ENCODE measurements around the gene MLXIP.
"Not testable (repeated sequence)": the region's sequence is repeated elsewhere in the genome, so short reads cannot be mapped to it uniquely, and the experiment has no call there.

The MLXIP gene

GRCh38 chr12:122148657-122149056, 70.1 kb downstream of the MLXIP start:
- DNase-seq (ENCODE audit: low read depth), result no peak

GRCh38 chr12:122150127-122150681, 71.6 kb downstream of the MLXIP start:
- no peak for DNase-seq (ENCODE audit: low read depth)

GRCh38 chr12:122152754-122153153, 74.2 kb downstream of the MLXIP start:
- DNase-seq (ENCODE audit: low read depth), result no peak

- no peak for DNase-seq (ENCODE audit: low read depth)
Observed at GRCh38 chr12:122155705-122156104, 77.1 kb downstream of the MLXIP start.

GRCh38 chr12:122158700-122159285, 80.2 kb downstream of the MLXIP start:
- no peak for DNase-seq (ENCODE audit: low read depth)

GRCh38 chr12:122159882-122160281, 81.3 kb downstream of the MLXIP start:
- no peak for DNase-seq (ENCODE audit: low read depth)

- DNase-seq (ENCODE audit: low read depth), result no peak
Observed at GRCh38 chr12:122160761-122161160, 82.2 kb downstream of the MLXIP start.

GRCh38 chr12:122161682-122162081, 83.1 kb downstream of the MLXIP start:
- no peak for DNase-seq (ENCODE audit: low read depth)

GRCh38 chr12:122162976-122163375, 84.4 kb downstream of the MLXIP start:
- no peak for DNase-seq (ENCODE audit: low read depth)

- DNase-seq (ENCODE audit: low read depth), result no peak
Observed at GRCh38 chr12:122166422-122167349, 88.1 kb downstream of the MLXIP start.

- DNase-seq (ENCODE audit: low read depth), result no peak
Observed at GRCh38 chr12:122167356-122167925, 88.9 kb downstream of the MLXIP start.

GRCh38 chr12:122168492-122168891, 89.9 kb downstream of the MLXIP start:
- no peak for DNase-seq (ENCODE audit: low read depth)

- no peak for DNase-seq (ENCODE audit: low read depth)
Observed at GRCh38 chr12:122171399-122171798, 92.8 kb downstream of the MLXIP start.

- no peak for DNase-seq (ENCODE audit: low read depth)
Observed at GRCh38 chr12:122172262-122172939, 93.8 kb downstream of the MLXIP start.

- no peak for DNase-seq (ENCODE audit: low read depth)
Observed at GRCh38 chr12:122174155-122174845, 95.7 kb downstream of the MLXIP start, which contains the start of gene IL31. TSS of gene IL31 (minus strand) at chr12:122174221. CDS start at chr12:122174172, 49 bp downstream.

- DNase-seq (ENCODE audit: low read depth), result not testable (repeated sequence)
Observed at GRCh38 chr12:122176473-122176872, 97.9 kb downstream of the MLXIP start.

GRCh38 chr12:122182887-122183587, 104.5 kb downstream of the MLXIP start, which contains the start of gene LRRC43:
TSS of gene LRRC43 (plus strand) at chr12:122183123. CDS start at chr12:122183145, 22 bp downstream.
- no peak for DNase-seq (ENCODE audit: low read depth)

- no peak for DNase-seq (ENCODE audit: low read depth)
Observed at GRCh38 chr12:122183588-122183940, 105.0 kb downstream of the MLXIP start.

- DNase-seq (ENCODE audit: low read depth), result no peak
Observed at GRCh38 chr12:122184517-122184916, 106.0 kb downstream of the MLXIP start.

- DNase-seq (ENCODE audit: low read depth), result no peak
Observed at GRCh38 chr12:122185079-122185478, 106.5 kb downstream of the MLXIP start.
